GM19043 (cell line): ENCODE results near the gene DPH2.

Source experiments
- ATAC-seq: cut with Tn5 transposase; IDR thresholded peaks from one replicate; pipeline ENCODE4 v1.9.1; 2021; ENCODE audit warnings: low read depth; ENCODE audit not compliant: unreplicated experiment

DPH2 gene

DNA sequence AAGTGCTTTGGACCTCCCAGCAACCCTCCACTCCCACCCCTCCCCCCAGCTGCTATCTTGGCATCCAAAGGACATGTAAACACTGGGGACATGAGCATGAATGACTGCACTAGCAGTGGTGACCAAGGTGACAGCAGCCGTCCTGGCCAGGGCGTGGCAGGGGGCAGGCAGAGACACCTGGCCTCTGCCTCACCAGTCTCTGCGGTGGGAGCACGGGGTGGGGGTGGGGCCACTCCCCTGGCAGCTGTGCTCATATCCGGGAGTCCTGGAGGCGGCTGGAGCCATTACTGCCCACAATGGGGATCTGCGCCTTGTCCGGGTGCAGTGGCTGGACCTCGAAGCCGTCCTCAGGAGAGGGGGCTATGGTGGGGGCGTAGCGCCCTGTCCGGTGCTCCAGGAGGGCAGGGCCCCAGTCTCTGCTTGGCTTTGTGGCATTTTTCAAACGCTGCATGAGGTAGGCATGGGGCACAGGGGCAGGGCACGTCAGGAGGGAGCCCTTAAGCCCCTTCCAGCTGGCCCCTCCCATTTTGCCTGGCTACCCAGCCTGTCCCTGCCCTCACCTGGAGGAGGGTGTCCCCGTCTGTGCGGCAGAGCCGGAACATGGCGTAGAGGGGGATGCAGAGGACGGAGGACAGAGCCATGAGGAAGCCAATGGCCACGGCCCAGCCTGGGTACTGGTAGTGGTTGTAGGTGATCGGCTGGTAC lies 27.6 kb downstream of the DPH2 start:
- no peak for ATAC-seq

GRCh38 chr1:43998000-43998378 lies 28.2 kb downstream of the DPH2 start:
- ATAC-seq = no peak

DNA sequence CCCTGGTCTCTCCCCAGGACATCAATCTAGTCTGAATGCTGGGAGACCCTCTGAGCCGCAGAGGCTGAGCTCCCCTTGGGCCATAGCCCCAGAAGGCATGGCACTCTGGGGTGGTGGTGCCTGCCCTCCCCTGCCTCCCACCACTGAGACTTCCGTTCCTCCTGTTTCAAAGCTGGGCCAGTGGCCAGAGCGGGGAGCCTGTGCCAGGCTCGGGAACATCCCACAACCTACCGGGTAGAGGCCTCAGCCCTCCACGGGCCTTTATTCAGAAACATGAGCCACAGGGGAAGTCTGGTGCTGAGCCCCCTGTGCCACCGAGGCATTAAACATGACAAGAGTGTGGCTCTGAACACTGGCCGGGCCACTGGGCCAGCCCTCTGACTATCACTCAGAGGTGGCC lies 29.6 kb downstream of the DPH2 start:
- ATAC-seq = no peak

- no peak for ATAC-seq
Measured at GRCh38 chr1:44000122-44000665, 30.4 kb downstream of the DPH2 start.

DNA sequence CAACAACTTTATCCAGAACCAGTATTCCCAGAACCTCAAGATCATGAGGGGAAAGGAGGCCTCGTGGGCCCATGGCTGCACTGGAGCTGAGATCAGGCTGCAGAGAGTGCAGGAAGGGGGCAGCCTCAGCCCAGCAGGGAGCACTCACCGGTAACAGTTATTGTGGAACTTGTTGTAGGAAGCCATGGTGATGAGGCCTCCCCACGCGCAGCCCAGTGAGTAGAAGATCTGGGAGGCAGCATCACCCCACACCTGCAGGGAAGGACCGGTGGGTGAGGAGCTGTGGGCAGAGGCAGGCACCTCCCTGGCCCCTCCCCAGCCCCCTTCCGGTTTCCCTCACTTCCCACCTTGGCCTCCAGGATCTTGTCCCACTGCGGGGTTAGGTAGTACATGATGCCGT lies 32.4 kb downstream of the DPH2 start:
- ATAC-seq = no peak

GRCh38 chr1:44002606-44003157 lies 32.9 kb downstream of the DPH2 start:
- ATAC-seq = no peak

DNA sequence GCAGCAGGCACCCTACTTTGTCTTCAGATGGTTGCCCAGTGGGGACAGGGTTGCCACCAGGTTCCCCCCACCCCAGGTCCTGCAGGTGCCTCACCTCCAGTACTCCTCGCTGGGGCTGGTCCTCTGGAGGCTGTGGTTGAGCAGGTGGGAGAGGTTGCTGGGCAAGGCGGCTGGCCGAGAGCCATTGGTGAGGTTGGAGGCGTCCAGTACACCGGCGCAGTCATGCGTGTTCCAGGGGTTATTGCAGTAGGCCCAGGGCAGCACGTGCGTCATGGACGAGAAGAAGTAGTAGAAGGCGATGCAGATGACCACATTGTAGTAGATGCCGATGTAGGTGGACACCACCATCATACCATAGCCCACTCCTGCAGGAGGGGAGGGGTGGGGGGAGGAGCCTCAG lies 38.4 kb downstream of the DPH2 start:
- no peak for ATAC-seq

DNA sequence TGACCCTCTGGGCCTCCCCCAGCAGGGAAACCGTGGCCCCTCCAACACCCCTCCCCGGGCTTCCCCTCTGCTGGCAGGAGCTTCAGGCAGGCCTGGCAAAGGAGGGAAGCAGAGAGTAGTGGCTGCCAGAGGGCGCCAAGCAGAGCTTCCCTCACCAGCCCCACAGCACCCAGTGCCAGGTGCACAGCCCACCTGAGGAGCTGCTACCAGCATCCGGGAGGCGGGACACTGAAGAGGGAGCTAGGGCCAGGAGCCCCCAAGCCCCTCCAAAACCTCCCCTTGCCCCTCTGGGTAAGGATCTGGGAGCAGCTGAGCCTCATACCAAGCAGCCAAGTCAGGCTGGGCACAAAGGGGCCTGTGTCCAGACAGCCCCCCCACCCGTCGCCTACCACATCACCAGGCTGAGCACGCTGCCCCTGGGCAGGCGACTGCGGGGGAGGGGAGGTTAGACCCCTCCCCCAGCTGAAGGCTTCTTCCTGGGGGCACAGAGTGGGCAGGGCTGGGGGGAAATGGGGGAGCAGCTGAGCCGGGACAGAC lies 41.2 kb downstream of the DPH2 start:
- ATAC-seq = no peak

GRCh38 chr1:44012404-44012803 lies 42.6 kb downstream of the DPH2 start:
- ATAC-seq = no peak

GRCh38 chr1:44012941-44013609 lies 43.3 kb downstream of the DPH2 start:
- no peak for ATAC-seq

- ATAC-seq = no peak
Measured at GRCh38 chr1:44013949-44014348, 44.1 kb downstream of the DPH2 start.

DNA sequence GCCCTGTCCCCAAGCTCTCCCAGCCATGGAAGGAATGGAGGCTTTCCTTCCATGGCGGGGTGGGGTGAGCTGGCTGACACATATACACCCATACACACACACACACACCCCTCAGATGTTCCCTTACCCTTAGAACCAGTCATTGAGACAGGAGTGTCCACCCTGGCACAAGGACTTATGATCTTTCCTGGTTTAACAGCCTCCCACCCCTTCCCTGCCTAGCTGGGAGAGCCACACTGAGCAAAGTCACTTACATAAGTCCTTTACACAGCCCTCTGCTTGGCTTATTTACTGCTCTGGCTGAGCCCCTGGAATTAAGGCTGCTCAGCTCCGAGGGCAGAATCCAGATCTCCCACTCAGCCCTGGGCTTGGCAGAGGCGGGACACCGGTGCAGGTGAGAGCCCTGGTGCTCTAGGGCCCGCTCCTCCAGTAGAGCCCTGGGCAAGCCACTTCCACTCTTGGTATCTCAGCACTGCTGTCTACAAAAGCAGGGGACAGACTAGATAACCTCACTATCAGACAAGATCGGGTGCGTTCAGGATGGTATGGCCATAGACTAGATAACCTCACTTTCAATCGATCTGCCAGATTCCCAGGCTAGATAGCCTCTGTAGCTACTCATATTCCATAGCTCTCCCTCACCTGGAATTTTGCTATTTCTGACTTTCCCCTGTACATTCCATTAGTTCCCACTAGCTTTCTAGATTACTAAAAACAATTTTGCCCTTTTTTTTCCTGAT lies 44.7 kb downstream of the DPH2 start:
- ATAC-seq = no peak

- no peak for ATAC-seq
Measured at GRCh38 chr1:44015206-44015605, 45.4 kb downstream of the DPH2 start.

GRCh38 chr1:44016041-44016889 lies 46.5 kb downstream of the DPH2 start:
- no peak for ATAC-seq

GRCh38 chr1:44016890-44017400 lies 47.1 kb downstream of the DPH2 start:
- no peak for ATAC-seq

- no peak for ATAC-seq
Measured at GRCh38 chr1:44019466-44019948, 49.7 kb downstream of the DPH2 start.

DNA sequence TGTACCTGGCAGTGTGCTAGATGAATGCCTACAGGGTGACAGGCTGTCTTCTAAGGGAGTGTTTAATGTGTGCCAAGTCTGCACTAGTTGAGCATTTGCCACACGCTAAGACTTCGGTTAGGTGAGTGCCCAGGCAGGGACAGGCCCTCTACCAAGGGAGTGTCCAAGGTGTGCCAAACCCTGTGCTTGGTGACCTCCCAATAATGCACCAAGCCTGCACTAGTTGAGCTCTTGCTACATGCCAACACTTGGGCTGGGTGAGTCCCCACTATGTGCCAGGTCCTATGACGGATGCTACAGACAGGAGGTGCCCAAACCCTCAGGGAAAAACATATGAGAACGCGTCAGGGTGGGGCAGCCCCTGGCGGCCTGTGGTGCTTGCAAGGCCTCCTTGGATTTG lies 50.7 kb downstream of the DPH2 start:
- no peak for ATAC-seq

DNA sequence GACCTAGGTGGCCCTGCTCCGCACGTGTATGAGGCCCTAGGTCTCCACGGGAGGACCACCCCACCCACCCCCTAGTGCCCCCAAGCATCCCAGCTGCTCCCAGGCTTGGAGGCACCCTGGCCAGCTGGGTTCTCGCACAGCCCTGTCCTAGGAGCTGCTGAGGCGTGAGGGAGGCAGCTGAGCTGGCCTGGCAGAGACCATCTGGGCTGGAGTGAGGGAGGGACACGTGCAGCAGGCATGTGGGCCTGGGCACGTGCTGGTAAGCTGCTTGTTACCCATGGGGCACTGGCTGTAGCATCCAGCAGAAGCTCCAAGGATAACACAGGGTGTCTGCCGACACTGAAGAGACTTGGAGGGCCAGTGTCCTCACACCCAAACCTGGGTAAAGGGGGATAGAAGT lies 51.3 kb downstream of the DPH2 start:
- no peak for ATAC-seq

DNA sequence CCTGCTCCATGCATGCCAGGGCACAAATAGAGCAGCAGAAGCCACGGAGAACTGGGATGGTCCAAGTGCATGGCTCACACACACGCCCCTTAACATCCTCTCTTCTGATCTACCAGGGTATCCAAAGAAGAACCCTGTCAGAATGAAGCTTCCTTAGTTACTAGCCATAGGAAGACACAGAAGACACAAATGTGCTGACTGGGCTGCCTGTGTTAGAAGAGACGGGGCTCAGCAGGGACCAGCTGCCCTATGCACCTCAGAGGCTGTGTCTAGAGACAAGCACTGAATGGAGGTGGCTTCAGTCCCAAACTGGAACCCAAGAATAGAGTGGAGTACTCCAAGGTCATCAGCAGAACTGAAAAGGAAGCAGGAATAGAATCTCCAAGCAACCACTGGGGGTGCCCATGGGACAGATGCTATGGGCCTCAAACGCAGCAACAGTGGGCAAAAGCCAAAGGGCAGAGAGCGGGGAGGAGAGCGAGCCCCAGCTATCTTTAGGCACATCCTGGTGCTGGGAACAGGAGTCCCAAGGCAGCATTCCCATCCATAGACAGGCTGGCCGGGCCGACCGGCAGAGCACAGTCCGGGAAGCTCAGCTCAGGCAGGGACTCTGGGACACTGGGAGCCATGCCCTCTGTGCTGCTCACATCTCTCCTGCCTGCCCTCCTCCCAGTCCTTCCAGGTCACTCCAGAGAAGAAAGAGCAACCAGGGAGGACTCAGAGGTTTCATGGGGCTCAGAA lies 51.9 kb downstream of the DPH2 start:
- ATAC-seq = no peak
